Kidney (tissue), 14 donors: ENCODE measurements around the gene AGBL4. TPM values are rescaled to one million over a fixed set of nuclear protein-coding genes. Genes with fewer than 3 reads are reported as not detected.

Experiments
- DNase-seq, 5 donors: peaks; one replicate each; pipeline ENCODE4 v3.0.0-alpha.2; 2013 to 2020
- FAIRE-seq: peaks from 2 replicates; lab custom pipeline; 2012; peaks lifted over from hg19 to GRCh38; lab: Jason Lieb, UNC
- H3K27ac ChIP-seq, 2 donors: one replicate each; pipeline ENCODE4 v1.7.0; 2013; ENCODE audit warnings: low read depth in 2 of 2, low read length in 2 of 2, inconsistent platforms in 1 of 2
- H3K27me3 ChIP-seq: one replicate; pipeline ENCODE4 v1.7.1; 2013; ENCODE audit warnings: low read length, inconsistent platforms; ENCODE audit not compliant: control insufficient read depth, insufficient read depth
- H3K36me3 ChIP-seq, 3 donors: one replicate each; pipeline versions ENCODE4 v1.7.0 to v1.7.1; 2013; ENCODE audit warnings: low read length in 3 of 3, control low read depth in 1 of 3, inconsistent platforms in 1 of 3; ENCODE audit not compliant: insufficient read depth in 3 of 3, control insufficient read depth in 2 of 3
- H3K4me1 ChIP-seq, 3 donors: one replicate each; pipeline versions ENCODE4 v1.7.0 to v1.7.1; 2013; ENCODE audit warnings: low read length in 3 of 3, inconsistent platforms in 1 of 3, low read depth in 1 of 3; ENCODE audit not compliant: control insufficient read depth in 2 of 3, insufficient read depth in 2 of 3
- H3K4me3 ChIP-seq, 3 donors: one replicate each; pipeline versions ENCODE4 v1.7.0 to v1.8.1; 2013; ENCODE audit warnings: low read length in 3 of 3, control low read depth in 1 of 3, inconsistent platforms in 1 of 3
- H3K9ac ChIP-seq, 3 donors: one replicate each; pipeline versions ENCODE4 v1.7.0 to v1.7.1; 2013; ENCODE audit warnings: low read length in 3 of 3, control low read depth in 1 of 3, inconsistent platforms in 1 of 3
- H3K9me3 ChIP-seq, 3 donors: one replicate each; pipeline versions ENCODE4 v1.7.0 to v1.7.1; 2013; ENCODE audit warnings: low read length in 3 of 3, control low read depth in 1 of 3, inconsistent platforms in 1 of 3; ENCODE audit not compliant: control insufficient read depth in 2 of 3, insufficient read depth in 1 of 3
- intact Hi-C: fragments of 100-400 bp; cut with DNase I; formaldehyde crosslinking; loops from one replicate; pipeline ENCODE4 v1.11.1; 2022
- polyA plus RNA-seq: library from polyadenylated mRNA; stranded (reverse); fragments of 350-450 nt; fragmentation: Illumina TruSeq; extraction: RNeasy Lipid Tissue Mini Kit (QIAGEN cat#74804); gene quantifications from one replicate; pipeline ENCODE4 v1.2.3, GENCODE V29; 2014; ENCODE audit warnings: low read depth, low replicate concordance; ENCODE audit not compliant: insufficient read depth
- total RNA-seq: library from RNA; stranded (reverse); fragmentation: NEBNext Ultra II Directional; extraction: Animal tissue kit (Norgen Biotek cat#: 25700); gene quantifications from one replicate; pipeline ENCODE4 v1.2.1, GENCODE V29; 2021
- TF ChIP-seq, protein P1 (sequence below): IDR thresholded peaks from 3 replicates; pipeline ENCODE4 v1.5.1; 2012; ENCODE audit warnings: mild to moderate bottlenecking, moderate library complexity, borderline replicate concordance; ENCODE audit not compliant: insufficient read depth; ENCODE audit errors: extremely low read depth
- donor health status: control.
- donor health status: control.
- donor health status: control.
- donor health status: control.
- donor health status: control.
- donor health status: DM: yes; HTN: yes; CAD: no.
- donor health status: Normal renal cell carcinoma (clear cell type).

AGBL4 gene
- total and polyA plus RNA-seq, 2 donors from 2014 or later: 1.5 to 2.7 TPM

DNA sequence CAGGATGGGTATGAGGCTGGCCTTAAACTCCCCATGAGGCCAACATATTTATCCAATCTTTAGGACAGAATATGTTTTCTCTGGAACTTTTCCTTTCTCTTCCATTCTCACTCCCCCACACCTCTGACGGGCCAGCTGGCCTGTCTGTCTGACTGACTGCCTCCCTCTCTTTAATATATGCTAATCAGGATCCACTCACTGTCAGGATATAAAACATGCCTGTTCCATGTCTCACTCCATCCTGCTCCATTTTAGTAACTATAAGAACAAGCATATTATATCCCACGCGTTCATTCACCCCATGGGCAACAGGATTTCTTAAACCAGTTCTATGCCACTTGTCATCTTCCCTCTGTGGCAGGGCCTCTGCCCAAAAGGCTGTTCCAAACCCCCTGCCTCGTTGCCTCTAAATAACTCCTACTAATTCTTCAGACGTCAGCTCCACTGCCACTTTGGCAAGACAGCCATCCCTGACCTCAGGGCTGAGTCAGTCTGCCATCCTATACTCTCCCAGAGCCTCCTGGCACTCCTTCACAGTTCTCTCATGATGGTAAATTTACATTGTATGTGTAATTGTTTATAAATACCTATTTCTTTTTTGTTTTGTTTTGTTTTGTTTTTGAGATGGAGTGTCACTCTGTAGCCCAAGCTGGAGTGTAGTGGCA lies 1467.4 kb downstream of the AGBL4 start:
- intact Hi-C loops: no loop called here

DNA sequence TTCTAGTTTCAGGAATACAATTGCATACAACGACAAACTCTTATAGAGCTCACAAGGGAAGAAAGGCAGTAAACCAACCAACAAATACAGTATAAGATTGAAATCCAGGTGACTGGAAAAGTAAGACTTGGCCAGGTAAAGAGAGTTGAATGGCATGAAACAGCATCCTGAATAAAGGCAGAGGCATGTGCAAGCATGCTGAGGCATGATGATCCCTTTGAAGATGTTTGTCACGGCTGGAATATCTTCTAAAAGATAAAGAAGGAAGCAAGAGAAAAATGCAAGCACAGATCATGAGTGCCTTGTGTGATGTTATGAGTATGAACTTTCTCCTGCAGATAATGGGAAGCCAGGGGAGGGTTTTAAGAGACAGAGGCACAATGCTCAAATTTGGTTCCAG lies 1468.5 kb downstream of the AGBL4 start:
- TF ChIP-seq, protein P1, sequence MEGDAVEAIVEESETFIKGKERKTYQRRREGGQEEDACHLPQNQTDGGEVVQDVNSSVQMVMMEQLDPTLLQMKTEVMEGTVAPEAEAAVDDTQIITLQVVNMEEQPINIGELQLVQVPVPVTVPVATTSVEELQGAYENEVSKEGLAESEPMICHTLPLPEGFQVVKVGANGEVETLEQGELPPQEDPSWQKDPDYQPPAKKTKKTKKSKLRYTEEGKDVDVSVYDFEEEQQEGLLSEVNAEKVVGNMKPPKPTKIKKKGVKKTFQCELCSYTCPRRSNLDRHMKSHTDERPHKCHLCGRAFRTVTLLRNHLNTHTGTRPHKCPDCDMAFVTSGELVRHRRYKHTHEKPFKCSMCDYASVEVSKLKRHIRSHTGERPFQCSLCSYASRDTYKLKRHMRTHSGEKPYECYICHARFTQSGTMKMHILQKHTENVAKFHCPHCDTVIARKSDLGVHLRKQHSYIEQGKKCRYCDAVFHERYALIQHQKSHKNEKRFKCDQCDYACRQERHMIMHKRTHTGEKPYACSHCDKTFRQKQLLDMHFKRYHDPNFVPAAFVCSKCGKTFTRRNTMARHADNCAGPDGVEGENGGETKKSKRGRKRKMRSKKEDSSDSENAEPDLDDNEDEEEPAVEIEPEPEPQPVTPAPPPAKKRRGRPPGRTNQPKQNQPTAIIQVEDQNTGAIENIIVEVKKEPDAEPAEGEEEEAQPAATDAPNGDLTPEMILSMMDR: no peak
- DNase-seq: no peak
- H3K9me3 ChIP-seq: no peaks in the 10 kb centered on the region
- no peaks in the 10 kb centered on the region for H3K36me3 ChIP-seq
- H3K4me3 ChIP-seq: no peak overlapping the region
- H3K4me1 ChIP-seq: no peaks in the 10 kb centered on the region
- FAIRE-seq: no peak
- intact Hi-C loops: no loop called here
- no peak overlapping the region for H3K27ac ChIP-seq
- no peaks in the 10 kb centered on the region for H3K27me3 ChIP-seq
- no peak overlapping the region for H3K9ac ChIP-seq

More for the DNA sequence above, 1467.4 kb downstream of the AGBL4 start:
- DNase-seq (peak in 1 of 5 donors; percentile 21), FAIRE-seq (no peak)
- H3K27me3 ChIP-seq: no peaks in the 10 kb centered on the region
- TF ChIP-seq, protein P1: no peak
- no peaks in the 10 kb centered on the region for H3K36me3 ChIP-seq
- no peaks in the 10 kb centered on the region for H3K9me3 ChIP-seq
- H3K4me3 ChIP-seq: no peak overlapping the region
- H3K9ac ChIP-seq: no peak overlapping the region
- no peak overlapping the region for H3K27ac ChIP-seq
- no peaks in the 10 kb centered on the region for H3K4me1 ChIP-seq

DNA sequence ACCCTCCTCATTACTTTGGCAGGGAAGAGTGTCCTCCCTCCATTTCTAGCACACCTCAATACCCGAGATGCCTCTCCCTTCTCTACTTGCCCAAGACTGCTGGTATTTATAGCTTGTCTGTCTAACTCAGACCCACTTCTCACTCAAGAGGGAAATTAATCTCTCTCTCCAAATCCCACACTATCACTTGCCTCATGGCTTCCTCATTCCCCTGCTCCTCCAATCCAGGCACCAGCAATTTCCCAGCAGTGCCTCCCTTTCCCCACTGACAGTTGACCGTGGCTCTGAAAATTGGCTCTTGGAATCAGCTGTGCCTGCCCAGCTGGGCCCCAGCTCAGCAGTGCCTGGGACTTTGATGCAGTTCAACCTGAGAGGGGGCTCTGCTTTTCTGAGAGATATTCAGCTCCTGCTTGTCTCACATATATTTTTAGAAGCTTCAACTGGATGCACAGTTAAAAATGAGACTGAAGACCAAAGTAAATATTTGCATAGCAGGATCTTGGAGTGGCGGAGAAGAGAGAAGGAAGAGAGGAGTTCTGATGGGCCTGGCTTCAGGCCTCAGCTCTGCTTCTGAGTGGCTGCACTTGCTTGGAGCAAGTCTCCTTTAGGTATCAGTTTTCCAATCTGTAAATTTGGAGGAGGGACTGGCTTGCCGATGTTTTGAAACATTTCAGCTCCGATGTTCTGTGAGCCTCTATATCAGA lies 1470.7 kb downstream of the AGBL4 start:
- FAIRE-seq (no peak), DNase-seq (no peak)
- intact Hi-C loops: no loop called here

More for the DNA sequence above, 1470.7 kb downstream of the AGBL4 start:
- Histone ChIP-seq H3K4me3 (no peak overlapping the region), H3K36me3 (no peaks in the 10 kb centered on the region), H3K27ac (no peak overlapping the region), H3K9me3 (no peaks in the 10 kb centered on the region), H3K9ac (no peak overlapping the region), H3K4me1 (no peaks in the 10 kb centered on the region), H3K27me3 (no peaks in the 10 kb centered on the region)
- TF ChIP-seq, protein P1: no peak
